ENCODE results near the gene HRAS.

The HRAS gene

DNA sequence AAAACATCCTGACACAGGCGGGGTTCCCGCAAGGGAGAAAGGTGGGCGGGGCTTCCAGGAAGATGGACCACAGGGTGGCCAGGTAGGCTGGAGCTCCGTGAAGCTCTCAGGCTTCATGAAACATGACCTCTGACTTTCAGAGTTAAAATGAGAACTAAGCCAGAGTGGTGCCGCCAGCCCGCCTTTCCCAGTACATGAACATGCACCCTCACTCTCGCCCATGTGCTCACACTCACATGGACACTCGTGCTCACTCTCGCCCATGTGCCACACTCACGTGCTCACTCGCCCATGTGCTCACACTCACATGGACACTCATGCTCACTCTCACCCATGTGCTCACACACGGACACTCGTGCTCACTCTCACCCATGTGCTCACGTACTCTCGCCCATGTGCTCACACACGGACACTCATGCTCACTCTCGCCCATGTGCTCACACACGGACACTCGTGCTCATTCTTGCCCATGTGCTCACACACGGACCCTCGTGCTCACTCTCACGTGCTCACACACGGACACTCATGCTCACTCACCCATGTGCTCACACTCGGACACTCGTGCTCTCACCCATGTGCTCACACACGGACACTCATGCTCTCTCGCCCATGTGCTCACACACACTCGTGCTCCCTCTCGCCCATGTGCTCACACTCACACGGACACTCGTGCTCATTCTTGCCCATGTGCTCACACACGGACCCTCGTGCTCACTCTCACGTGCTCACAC lies 38.4 kb downstream of the HRAS start:
- no peak for DNase-seq (ENCODE audit: low read depth in 3 of 3)

DNA sequence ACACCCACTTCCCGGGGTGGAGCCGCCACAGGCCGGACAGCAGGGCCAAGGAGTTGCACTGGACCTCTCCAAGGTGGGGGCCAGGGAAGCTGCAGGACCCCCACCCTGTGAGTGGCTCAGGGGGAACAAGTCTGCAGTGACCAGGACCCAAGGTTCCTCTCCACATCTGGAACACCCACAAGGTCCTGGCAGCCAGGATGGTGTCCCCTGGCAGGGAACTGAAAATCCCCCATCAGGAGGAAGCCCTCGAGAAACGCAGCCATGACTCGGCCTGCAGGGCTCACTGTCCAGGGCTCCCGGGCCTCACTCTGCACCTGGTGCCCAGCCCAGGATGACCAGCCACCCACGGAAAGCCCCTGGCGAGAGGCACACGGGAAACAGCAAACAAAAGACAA lies 39.8 kb downstream of the HRAS start:
- DNase-seq (ENCODE audit: low read depth in 3 of 3) = no peak

GRCh38 chr11:494761-495536 lies 40.4 kb downstream of the HRAS start:
- DNase-seq (ENCODE audit: low read depth in 3 of 3) = no peak

DNA sequence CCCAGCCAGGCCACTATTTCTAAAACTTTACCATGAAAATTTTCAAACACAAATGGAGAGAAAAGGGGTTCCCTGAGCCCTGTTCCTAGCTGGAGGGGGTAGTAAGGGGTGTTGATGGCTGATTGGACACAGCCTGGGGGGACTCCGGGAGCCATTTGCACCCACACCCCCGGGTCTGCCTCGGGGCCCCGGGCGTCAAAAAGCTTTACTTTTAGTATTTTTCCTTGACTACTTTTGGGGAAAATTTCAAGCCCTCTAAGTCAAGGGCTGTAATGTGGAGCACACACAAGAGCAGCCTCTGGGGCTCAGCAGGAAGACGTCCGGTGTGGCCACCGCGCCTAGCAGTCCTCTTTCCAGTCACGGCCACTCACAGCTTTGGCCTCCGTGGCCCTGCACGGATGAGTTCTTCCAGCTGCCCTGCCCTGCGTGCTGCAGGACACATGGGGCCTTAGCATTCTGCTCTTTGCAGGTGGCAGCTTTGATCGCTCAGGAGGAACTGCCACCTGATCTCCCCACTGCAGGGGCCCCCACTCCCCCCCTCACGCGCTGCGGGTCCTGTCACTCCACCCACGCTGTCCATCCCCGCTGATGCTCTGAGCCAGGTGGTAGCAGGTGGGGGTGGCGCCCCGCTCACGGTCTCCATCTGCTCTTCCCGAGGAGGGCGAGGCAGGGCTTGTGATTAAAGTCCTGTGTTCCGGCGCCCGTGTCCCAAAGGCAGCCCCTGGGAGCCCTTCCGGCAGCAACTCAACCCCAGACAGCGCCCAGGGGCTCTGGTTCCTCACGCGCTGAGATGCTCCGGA lies 42.7 kb downstream of the HRAS start:
- DNase-seq (ENCODE audit: low read depth in 3 of 3) = no peak

- no peak for DNase-seq (ENCODE audit: low read depth in 3 of 3)
Measured at GRCh38 chr11:491358-491757, 44.0 kb downstream of the HRAS start.

- no peak for DNase-seq (ENCODE audit: low read depth in 3 of 3)
Measured at GRCh38 chr11:490930-491260, 44.5 kb downstream of the HRAS start.

GRCh38 chr11:490186-490929 lies 45.0 kb downstream of the HRAS start:
- DNase-seq (ENCODE audit: low read depth in 3 of 3) = no peak

GRCh38 chr11:489610-490185 lies 45.7 kb downstream of the HRAS start:
- no peak for DNase-seq (ENCODE audit: low read depth in 3 of 3)

DNA sequence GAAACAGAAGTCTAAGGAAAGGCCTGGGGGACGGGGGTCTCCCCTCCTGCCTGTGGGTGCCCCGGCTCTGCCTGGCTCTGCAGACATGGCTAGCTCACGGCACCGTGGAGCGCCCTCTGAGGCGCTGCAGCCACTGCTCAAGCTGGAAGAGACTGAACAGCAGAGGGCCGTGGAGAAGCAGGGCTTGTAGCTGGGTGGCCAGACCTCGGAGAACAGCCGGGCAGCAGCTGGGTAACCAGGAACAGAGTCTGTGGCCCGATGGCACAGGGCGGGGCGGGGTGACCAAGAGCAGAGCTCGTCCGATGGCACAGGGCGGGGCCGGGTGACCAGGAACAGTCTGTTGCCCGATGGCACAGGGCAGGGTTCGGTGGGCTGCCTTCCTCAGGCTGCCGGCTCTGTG lies 46.4 kb downstream of the HRAS start:
- DNase-seq (ENCODE audit: low read depth in 3 of 3) = no peak

- DNase-seq (ENCODE audit: low read depth in 3 of 3) = no peak
Measured at GRCh38 chr11:488579-488978, 46.8 kb downstream of the HRAS start.

DNA sequence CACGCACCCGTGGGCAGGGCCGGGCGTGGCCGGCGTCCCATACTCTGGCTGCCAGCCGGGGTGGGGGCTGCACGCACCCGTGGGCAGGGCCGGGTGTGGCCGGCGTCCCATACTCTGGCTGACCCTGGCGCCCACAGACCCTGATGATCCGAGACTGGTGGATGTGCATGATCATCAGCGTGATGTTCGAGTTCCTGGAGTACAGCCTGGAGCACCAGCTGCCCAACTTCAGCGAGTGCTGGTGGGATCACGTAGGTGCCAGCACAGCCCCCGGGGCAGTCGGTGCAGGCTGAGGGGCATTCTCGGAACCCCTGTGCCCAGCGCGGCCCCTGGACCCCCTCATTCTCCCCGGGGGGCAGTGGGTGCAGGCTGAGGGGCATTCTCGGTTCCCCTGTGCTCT lies 47.3 kb downstream of the HRAS start:
- DNase-seq (ENCODE audit: low read depth in 3 of 3) = no peak

GRCh38 chr11:487571-488021 lies 47.8 kb downstream of the HRAS start:
- no peak for DNase-seq (ENCODE audit: low read depth in 3 of 3)

DNA sequence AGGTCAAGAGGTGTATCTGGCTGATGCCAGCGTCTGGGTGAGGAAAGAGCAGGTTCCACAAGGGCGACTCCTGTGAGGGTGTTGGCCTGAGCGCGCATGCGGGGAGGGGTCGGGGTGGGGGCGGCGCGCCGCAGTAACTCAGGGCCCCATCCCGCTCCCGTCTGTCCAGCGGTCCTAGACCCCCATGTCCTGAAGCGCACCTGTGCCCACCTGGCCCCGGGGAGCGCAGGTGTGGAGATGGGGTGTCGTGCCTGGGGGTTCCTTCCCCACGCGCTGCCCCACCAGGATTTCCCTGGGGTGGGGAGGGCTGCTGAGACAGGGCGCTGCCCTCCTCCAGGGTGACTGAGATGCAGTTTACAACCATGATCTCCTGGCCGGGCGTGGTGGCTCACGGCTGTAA lies 49.2 kb downstream of the HRAS start:
- DNase-seq (ENCODE audit: low read depth in 3 of 3) = no peak

DNA sequence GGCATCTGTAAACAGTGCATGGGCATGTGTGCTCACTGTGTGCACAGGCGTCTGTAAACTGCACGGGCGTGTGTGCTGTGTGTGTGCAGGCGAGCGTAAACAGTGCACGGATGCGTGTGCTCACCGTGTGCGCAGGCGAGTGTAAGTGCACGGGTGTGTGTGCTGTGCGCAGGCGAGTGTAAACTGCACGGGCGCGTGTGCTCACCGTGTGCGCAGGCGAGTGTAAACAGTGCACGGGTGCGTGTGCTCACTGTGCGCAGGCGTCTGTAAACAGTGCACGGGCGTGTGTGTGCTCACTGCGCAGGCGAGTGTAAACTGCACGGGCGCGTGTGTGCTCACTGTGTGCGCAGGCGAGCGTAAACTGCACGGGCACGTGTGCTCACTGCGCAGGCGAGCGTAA lies 50.8 kb downstream of the HRAS start:
- no peak for DNase-seq (ENCODE audit: low read depth in 3 of 3)

All from stimulated activated CD4-positive, alpha-beta T cell treated with anti-CD3 and anti-CD28 coated beads, TNF-alpha, amount 100 ng/mL, for 24 hours (primary cell).